Neural progenitor cell (in vitro differentiated cells): ENCODE results near the gene KIAA0408.

Experiments
- EZH2 ChIP-seq: fragments of 200-600 bp; sonication (generic); IDR thresholded peaks from 2 replicates; pipeline ENCODE4 v1.6.1; 2017; ENCODE audit warnings: antibody characterized with exemption, mild to moderate bottlenecking, moderate library complexity
- EZH2phosphoT487 ChIP-seq: fragments of 200-600 bp; sonication (generic); IDR thresholded peaks from 2 replicates; pipeline ENCODE4 v1.6.1; 2017; ENCODE audit warnings: antibody characterized with exemption
- TF ChIP-seq, protein P1 (sequence below): fragments of 200-600 bp; sonication (generic); IDR thresholded peaks from 2 replicates; pipeline ENCODE4 v1.5.1; 2017; ENCODE audit warnings: antibody characterized with exemption, mild to moderate bottlenecking

DNA sequence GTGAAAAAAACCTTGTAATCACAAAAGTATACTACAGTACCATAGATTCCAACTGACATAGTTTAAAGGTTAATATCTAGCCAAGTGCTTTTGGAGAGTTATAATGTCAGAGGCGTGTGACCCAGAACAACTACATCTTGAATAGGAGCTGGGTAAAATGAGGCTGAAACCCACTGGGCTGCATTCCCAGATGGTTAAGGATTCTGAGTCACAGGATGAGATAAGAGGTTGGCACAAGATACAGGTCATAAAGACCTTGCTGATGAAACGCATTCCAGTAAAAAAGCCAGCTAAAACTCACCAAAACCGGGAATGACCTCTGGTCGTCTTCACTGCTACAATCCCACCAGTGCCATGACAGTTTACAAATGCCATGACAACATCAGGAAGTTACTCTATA is 22.4 kb upstream of the KIAA0408 start:
- TF ChIP-seq, protein P1, sequence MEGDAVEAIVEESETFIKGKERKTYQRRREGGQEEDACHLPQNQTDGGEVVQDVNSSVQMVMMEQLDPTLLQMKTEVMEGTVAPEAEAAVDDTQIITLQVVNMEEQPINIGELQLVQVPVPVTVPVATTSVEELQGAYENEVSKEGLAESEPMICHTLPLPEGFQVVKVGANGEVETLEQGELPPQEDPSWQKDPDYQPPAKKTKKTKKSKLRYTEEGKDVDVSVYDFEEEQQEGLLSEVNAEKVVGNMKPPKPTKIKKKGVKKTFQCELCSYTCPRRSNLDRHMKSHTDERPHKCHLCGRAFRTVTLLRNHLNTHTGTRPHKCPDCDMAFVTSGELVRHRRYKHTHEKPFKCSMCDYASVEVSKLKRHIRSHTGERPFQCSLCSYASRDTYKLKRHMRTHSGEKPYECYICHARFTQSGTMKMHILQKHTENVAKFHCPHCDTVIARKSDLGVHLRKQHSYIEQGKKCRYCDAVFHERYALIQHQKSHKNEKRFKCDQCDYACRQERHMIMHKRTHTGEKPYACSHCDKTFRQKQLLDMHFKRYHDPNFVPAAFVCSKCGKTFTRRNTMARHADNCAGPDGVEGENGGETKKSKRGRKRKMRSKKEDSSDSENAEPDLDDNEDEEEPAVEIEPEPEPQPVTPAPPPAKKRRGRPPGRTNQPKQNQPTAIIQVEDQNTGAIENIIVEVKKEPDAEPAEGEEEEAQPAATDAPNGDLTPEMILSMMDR: no peak
- TF ChIP-seq EZH2 (no peak), EZH2phosphoT487 (no peak)
